Kidney tubule cell (primary cell): Measurements from ENCODE around the gene ATP2C1.
A peak's percentile ranks its signal among the peaks of the same experiment; 100 is the strongest.
"Not testable (repeated sequence)": the region's sequence is repeated elsewhere in the genome, so short reads cannot be mapped to it uniquely, and the experiment has no call there.

Experiments used
- DNase-seq: peaks from one replicate; pipeline ENCODE4 v3.0.0-alpha.2; 2018; ENCODE audit warnings: low spot score

ATP2C1 gene, protein sequence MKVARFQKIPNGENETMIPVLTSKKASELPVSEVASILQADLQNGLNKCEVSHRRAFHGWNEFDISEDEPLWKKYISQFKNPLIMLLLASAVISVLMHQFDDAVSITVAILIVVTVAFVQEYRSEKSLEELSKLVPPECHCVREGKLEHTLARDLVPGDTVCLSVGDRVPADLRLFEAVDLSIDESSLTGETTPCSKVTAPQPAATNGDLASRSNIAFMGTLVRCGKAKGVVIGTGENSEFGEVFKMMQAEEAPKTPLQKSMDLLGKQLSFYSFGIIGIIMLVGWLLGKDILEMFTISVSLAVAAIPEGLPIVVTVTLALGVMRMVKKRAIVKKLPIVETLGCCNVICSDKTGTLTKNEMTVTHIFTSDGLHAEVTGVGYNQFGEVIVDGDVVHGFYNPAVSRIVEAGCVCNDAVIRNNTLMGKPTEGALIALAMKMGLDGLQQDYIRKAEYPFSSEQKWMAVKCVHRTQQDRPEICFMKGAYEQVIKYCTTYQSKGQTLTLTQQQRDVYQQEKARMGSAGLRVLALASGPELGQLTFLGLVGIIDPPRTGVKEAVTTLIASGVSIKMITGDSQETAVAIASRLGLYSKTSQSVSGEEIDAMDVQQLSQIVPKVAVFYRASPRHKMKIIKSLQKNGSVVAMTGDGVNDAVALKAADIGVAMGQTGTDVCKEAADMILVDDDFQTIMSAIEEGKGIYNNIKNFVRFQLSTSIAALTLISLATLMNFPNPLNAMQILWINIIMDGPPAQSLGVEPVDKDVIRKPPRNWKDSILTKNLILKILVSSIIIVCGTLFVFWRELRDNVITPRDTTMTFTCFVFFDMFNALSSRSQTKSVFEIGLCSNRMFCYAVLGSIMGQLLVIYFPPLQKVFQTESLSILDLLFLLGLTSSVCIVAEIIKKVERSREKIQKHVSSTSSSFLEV

DNA sequence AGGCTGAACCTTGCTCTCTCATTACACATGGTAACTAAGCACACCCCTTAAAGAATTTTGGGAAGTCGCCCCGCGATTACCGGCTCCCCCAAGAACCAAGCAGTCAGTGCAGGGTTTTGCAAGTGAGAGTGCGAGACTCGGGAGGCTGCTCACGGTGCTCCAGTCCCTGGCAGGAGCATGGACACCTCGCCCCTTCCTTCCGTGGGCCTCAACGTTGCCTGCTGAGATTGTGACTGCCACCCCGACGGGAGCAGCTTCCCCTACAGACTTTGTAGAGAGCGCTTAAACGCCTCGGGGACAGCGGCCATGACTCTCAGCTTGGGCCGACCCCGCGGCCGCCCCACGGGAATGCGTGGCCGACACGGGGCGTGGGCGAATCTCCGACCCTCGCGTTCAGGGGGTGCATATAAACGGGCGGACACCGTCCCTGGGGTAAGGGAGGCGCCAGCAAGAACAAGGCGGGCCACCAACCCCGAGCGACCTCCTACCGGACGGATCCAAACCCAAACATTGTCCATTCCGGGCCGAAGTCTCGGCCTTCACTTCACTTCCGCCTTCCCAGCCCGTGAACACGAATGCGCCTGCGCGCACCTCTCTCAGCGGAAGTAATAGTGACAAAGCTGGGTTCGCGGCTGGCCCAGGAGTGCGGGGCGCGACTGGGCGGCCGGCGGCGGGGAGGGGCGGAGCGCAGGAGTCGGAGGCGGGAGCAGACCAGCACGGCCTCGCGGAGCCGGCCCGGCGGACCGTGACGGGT lies at the start of gene ATP2C1:
Gene ATP2C1, plus strand, starts transcription at position 709 of the 754 bp plus-strand sequence. CDS start 686 bp downstream, outside the sequence.
- DNase-seq: peak; percentile 98

GRCh38 chr3:130844462-130844861 lies 49.4 kb upstream of the ATP2C1 start:
- no peak for DNase-seq

GRCh38 chr3:130846181-130846580 lies 47.7 kb upstream of the ATP2C1 start:
- DNase-seq: no peak

- DNase-seq: peak; percentile 41
Observed at GRCh38 chr3:130849091-130849552, 44.8 kb upstream of the ATP2C1 start.

DNA sequence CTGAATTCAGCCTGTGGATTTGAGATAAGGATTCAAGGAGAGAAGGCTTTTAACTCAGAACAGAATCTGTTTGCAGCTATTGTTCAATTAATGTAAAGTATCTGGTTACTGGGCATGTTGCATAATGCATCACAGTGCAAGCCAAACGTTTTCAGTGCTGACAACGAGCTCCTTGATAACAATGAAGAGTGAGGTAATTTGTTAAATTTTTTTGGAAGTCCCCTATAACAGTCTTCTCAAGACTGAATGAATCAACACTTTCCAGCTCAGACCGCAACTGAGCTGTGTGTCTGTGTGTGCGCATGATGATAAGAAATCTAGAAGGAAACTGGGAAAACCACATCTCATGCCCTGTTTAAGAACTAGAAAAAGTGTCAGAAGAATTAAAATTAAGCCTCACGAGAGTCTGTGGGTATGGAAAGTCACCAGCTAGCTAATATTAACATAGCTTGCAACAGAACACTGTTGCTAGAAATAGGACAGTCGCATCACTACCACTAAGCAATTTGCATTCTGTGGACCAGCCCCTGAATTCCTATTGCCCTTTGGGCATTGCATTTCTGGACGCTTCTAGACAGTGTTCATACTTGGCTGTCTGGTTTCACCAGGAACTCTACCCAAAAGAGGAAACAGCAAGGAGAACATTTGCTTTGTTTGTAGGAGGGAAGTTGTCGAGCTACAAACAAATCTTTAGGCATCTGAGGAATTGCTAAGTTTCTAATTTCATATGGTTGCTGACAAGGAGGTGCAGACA lies 43.7 kb upstream of the ATP2C1 start:
- DNase-seq: peak; percentile 78

DNA sequence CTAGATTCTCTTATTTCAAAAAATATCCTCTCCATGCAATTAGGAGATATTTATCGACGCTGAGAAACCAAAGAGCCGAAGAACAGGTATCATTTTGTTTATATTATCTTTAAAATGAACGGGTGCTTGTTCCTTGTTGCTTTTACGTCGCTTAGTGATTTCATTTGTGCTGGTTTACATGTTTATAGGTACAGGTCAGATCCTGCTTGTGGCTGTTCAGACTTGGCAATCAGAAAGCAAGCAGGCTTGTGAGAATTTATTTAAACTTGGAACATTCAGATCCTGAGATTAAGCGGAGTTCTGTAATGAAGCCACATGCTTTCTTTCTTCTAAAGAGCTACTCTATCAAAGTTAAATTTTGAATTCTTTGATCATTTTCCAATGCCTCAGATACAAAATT lies 43.0 kb upstream of the ATP2C1 start:
- DNase-seq: peak; percentile 21

GRCh38 chr3:130851277-130851676 lies 42.6 kb upstream of the ATP2C1 start:
- DNase-seq: no peak

GRCh38 chr3:130853581-130853980 lies 40.3 kb upstream of the ATP2C1 start:
- no peak for DNase-seq

DNA sequence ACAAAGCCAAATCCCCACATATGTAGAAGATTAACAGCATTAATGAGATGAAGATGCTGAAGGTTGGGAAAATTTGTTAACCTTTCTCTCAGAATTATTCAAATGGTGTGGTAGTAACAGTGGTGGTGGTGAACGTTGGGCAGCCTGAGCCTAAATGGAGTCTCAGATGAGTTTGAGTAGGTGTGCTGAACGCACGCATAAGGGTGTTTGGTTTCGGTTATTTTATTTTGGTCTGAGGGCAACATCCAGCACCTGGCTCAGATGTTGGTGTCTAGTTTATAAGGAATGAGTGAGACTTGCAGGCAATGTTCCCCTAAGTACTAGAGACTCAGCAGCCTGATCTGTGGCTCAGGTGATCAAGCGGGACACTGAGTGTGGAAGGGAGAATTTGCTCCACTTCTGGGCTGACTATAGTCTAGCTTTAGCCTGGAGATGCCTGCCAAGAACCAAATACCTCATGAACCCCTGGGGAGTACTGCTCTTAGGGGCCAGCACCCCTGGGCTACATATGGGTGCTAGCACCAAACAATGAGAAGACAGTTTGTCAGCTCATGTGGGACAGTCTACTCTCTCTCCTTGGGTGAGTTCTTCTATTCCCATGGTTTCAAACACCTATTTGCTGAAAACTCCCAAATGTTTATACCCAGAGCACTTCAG lies 39.5 kb upstream of the ATP2C1 start:
- no peak for DNase-seq

- peak; percentile 40 for DNase-seq
Observed at GRCh38 chr3:130857336-130858026, 36.4 kb upstream of the ATP2C1 start.

- DNase-seq: not testable (repeated sequence)
Observed at GRCh38 chr3:130862130-130862529, 31.8 kb upstream of the ATP2C1 start.

DNA sequence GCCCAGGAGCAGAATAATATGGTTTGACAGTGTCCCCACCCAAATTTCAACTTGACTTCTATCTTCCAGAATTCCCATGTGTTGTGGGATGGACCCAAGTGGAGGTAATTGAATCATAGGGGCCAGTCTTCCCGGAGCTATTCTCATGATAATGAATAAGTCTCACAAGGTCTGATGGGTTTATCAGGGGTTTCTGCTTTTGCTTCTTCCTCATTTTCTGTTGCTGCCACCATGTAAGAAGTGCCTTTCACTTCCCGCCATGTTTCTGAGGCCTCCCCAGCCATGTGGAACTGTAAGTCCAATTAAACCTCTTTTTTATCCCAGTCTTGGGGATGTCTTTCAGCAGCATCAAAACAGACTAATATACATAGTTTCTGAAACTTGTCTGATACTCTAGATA lies 28.4 kb upstream of the ATP2C1 start:
- no peak for DNase-seq

- DNase-seq: no peak
Observed at GRCh38 chr3:130866327-130866726, 27.6 kb upstream of the ATP2C1 start.

GRCh38 chr3:130870423-130870822 lies 23.5 kb upstream of the ATP2C1 start:
- DNase-seq: no peak

- no peak for DNase-seq
Observed at GRCh38 chr3:130876594-130876993, 17.3 kb upstream of the ATP2C1 start.

GRCh38 chr3:130878464-130878863 lies 15.4 kb upstream of the ATP2C1 start:
- DNase-seq: no peak

DNA sequence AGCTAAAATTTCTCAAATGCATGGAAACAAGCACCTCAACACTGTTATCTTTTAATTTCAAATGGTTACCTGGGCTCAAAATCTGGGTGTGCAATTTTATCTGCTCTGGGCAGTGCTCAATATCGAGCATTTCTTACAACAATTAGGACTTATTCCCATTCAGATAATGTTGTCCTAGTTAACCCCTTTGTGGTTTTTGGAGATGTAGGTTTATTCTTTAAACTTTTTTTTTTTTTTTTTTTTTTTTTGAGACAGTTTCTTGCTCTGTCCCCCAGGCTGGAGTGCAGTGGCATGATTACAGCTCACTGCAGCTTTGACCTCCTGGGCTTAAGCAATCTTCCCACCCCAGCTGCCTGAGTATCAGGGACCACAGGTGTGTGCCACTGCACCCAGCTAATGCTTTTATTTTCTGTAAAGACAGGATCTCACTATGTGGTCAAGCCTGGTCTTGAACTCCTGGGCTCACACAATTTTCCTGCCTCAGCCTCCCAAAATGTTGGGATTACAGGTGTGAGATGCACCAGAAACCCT lies 4.4 kb upstream of the ATP2C1 start:
- DNase-seq: no peak

GRCh38 chr3:130892759-130893375 lies 1.0 kb upstream of the ATP2C1 start:
- peak; percentile 77 for DNase-seq
